HepG2 (cell line): ENCODE results near the gene ARHGAP4. TPM values are rescaled to one million over a fixed set of nuclear protein-coding genes. Genes with fewer than 3 reads are reported as not detected.

Source experiments
- ASH2L ChIP-seq: fragments of 300-600, 200-600 bp; sonication (generic); IDR thresholded peaks from 2 replicates; pipeline ENCODE4 v1.7.0; 2017; ENCODE audit warnings: low read depth, mild to moderate bottlenecking, moderate library complexity, mixed read lengths, low read length; ENCODE audit not compliant: insufficient read length
- ETS1 ChIP-seq: sonication (generic); formaldehyde crosslinking; IDR thresholded peaks from 2 replicates; pipeline ENCODE4 v1.4.0; 2020; ENCODE audit warnings: missing genetic modification reagents
- FOSL1 ChIP-seq: sonication (generic); formaldehyde crosslinking; IDR thresholded peaks from 2 replicates; pipeline ENCODE4 v1.9.0; 2021; ENCODE audit warnings: missing genetic modification reagents, borderline replicate concordance
- HMGXB3 ChIP-seq: sonication (generic); formaldehyde crosslinking; IDR thresholded peaks from 2 replicates; pipeline ENCODE4 v1.4.0; 2020; ENCODE audit warnings: missing genetic modification reagents, borderline replicate concordance
- HNF4G ChIP-seq, 2 experiments: sonication (generic) in 1 of 2; formaldehyde crosslinking in 1 of 2; IDR thresholded peaks; 2 replicates each; pipeline versions ENCODE4 v1.4.0 to v1.6.1; 2011 to 2020; ENCODE audit warnings: borderline replicate concordance in 2 of 2, low read depth in 2 of 2, mild to moderate bottlenecking in 2 of 2, low read length in 1 of 2, missing genetic modification reagents in 1 of 2, moderate library complexity in 1 of 2
- HNRNPK ChIP-seq: fragments of 200-400 bp; formaldehyde crosslinking; IDR thresholded peaks from 2 replicates; pipeline ENCODE4 v1.6.1; 2018; ENCODE audit warnings: low read length, low read depth, moderate library complexity, mild to moderate bottlenecking; ENCODE audit not compliant: poor library complexity, severe bottlenecking
- HOXA7 ChIP-seq: sonication (generic); formaldehyde crosslinking; IDR thresholded peaks from 2 replicates; pipeline ENCODE4 v1.8.1; 2022; ENCODE audit warnings: mild to moderate bottlenecking, missing genetic modification reagents, moderate library complexity
- MAZ ChIP-seq, 2 experiments: sonication (generic) in 1 of 2; formaldehyde crosslinking in 1 of 2; IDR thresholded peaks; 2 replicates each; pipeline versions ENCODE4 v1.5.0 to v1.6.1; 2012 to 2020; ENCODE audit warnings: low read depth in 2 of 2, mild to moderate bottlenecking in 2 of 2, borderline replicate concordance in 1 of 2, improper control_type of control experiment in 1 of 2, low read length in 1 of 2, missing genetic modification reagents in 1 of 2, moderate library complexity in 1 of 2
- MIER2 ChIP-seq: IDR thresholded peaks from 2 replicates; pipeline ENCODE4 v1.6.1; 2016; ENCODE audit warnings: missing biosample characterization, missing genetic modification reagents
- PHF8 ChIP-seq: sonication (generic); formaldehyde crosslinking; IDR thresholded peaks from 2 replicates; pipeline ENCODE4 v1.5.0; 2020; ENCODE audit warnings: missing genetic modification reagents
- POLR2A ChIP-seq, 2 experiments: IDR thresholded peaks; 2 replicates each; pipeline ENCODE4 v1.6.1; 2011; ENCODE audit warnings: low read depth in 2 of 2, low read length in 2 of 2, mild to moderate bottlenecking in 1 of 2, moderate library complexity in 1 of 2; ENCODE audit not compliant: insufficient read depth in 1 of 2
- POLR2G ChIP-seq: fragments of 200-400 bp; formaldehyde crosslinking; IDR thresholded peaks from 2 replicates; pipeline ENCODE4 v1.6.1; 2018; ENCODE audit warnings: mild to moderate bottlenecking, low read depth, low read length, moderate library complexity
- PPARG ChIP-seq: conservative IDR thresholded peaks from 2 replicates; pipeline ENCODE4 v1.6.1; 2016; ENCODE audit warnings: missing biosample characterization, missing genetic modification reagents
- SRSF1 ChIP-seq: fragments of 200-400 bp; formaldehyde crosslinking; optimal IDR thresholded peaks from 2 replicates; pipeline ENCODE3; 2017; ENCODE audit warnings: mild to moderate bottlenecking, low read depth, low read length, moderate library complexity
- YY1 ChIP-seq: IDR thresholded peaks from 2 replicates; pipeline ENCODE4 v1.6.1; 2011; ENCODE audit warnings: low read length, low read depth, moderate library complexity, mild to moderate bottlenecking; ENCODE audit not compliant: insufficient read depth, insufficient replicate concordance
- ZNF33B ChIP-seq: sonication (generic); formaldehyde crosslinking; IDR thresholded peaks from 2 replicates; pipeline ENCODE4 v1.5.1; 2020; ENCODE audit warnings: mild to moderate bottlenecking, missing genetic modification reagents
- ZNF343 ChIP-seq: sonication (generic); formaldehyde crosslinking; IDR thresholded peaks from 2 replicates; pipeline ENCODE4 v1.4.0; 2020; ENCODE audit warnings: mild to moderate bottlenecking, missing genetic modification reagents
- ZNF576 ChIP-seq: sonication (generic); formaldehyde crosslinking; IDR thresholded peaks from 2 replicates; pipeline ENCODE4 v1.4.0; 2020; ENCODE audit warnings: mild to moderate bottlenecking, missing genetic modification reagents
- ZNF670 ChIP-seq: sonication (generic); formaldehyde crosslinking; IDR thresholded peaks from 2 replicates; pipeline ENCODE4 v1.8.0; 2022; ENCODE audit warnings: mild to moderate bottlenecking, missing genetic modification reagents, borderline replicate concordance
- ZNF746 ChIP-seq: sonication (generic); formaldehyde crosslinking; IDR thresholded peaks from 2 replicates; pipeline ENCODE4 v1.8.0; 2022; ENCODE audit warnings: mild to moderate bottlenecking, missing genetic modification reagents
- ZNF777 ChIP-seq: sonication (generic); formaldehyde crosslinking; IDR thresholded peaks from 2 replicates; pipeline ENCODE4 v1.4.0; 2020; ENCODE audit warnings: missing genetic modification reagents
- polyA plus RNA-seq, 8 experiments: library from polyadenylated mRNA; depleted of rRNA in 3 of 8; stranded (reverse) in 7 of 8; unstranded in 1 of 8; fragments of >200 nt; fragmentation: Illumina TruSeq in 4 of 8; extraction: Trizol in 4 of 8; gene quantifications; 2 replicates each; pipeline versions ENCODE4 v1.2.1 to v1.2.3, GENCODE V29; 2011 to 2016; ENCODE audit warnings: low read depth in 4 of 8, missing spikeins in 1 of 8, mixed read lengths in 1 of 8; ENCODE audit not compliant: insufficient read depth in 1 of 8
- total RNA-seq, 5 experiments: library from RNA; depleted of rRNA; stranded (reverse); fragments of >200 nt; fragmentation: Illumina TruSeq; extraction: Trizol; gene quantifications; 2 replicates each; pipeline ENCODE4 v1.2.3, GENCODE V29; 2016; ENCODE audit warnings: low read depth in 1 of 5

Gene ARHGAP4
- total and polyA plus RNA-seq, 2 of the 13 experiments (the other 11 are each of a cell fraction or from before 2014, with no cell fraction given) = 0.57 to 0.64 TPM

- TF ChIP-seq ETS1 (CRISPR knock-in tag) (no peak), HOXA7 (CRISPR knock-in tag) (no peak), SRSF1 (no peak), HMGXB3 (CRISPR knock-in tag) (0 out of 2 replicates have a peak, but pooled peaks have one; percentile 17), ZNF576 (no peak), ZNF343 (no peak), FOSL1 (CRISPR knock-in tag) (no peak), HNF4G (IDR thresholded peaks at IDR 0.05; ENCODE audit: borderline replicate concordance, low read depth, low read length) (no peak), HNF4G (CRISPR knock-in tag; IDR thresholded peaks at IDR 0.05; ENCODE audit: borderline replicate concordance, low read depth) (no peak), ZNF777 (CRISPR knock-in tag) (0 out of 2 replicates have a peak, but pooled peaks have one; percentile 39), ZNF746 (CRISPR knock-in tag) (peak; percentile 83; the same call in 1 of the 2 replicates), YY1 (peak; percentile 94), ZNF33B (CRISPR knock-in tag) (0 out of 2 replicates have a peak, but pooled peaks have one; percentile 34), PPARG (CRISPR knock-in tag) (no peak), ASH2L (no peak), MIER2 (CRISPR knock-in tag) (no peak), POLR2A (IDR thresholded peaks at IDR 0.05; ENCODE audit: insufficient read depth in 1 of 2, low read depth in 2 of 2, low read length in 2 of 2) (peak in 1 of 2 experiments; percentile 52; a peak in 1 of 4 replicates), POLR2G (no peak), ZNF670 (CRISPR knock-in tag) (0 out of 2 replicates have a peak, but pooled peaks have one; percentile 36), PHF8 (CRISPR knock-in tag) (peak; percentile 14; the same call in 1 of the 2 replicates), HNRNPK (peak; percentile 85), MAZ (IDR thresholded peaks at IDR 0.05; ENCODE audit: borderline replicate concordance, low read depth, low read length) (peak; percentile 55; the same call in 1 of the 2 replicates), MAZ (CRISPR knock-in tag; IDR thresholded peaks at IDR 0.05; ENCODE audit: low read depth) (no peak)
These were observed 44.5 kb upstream of the ARHGAP4 start (continued) for GRCh38 chrX:153970357-153971123.
